PC-9 (cell line): ENCODE results near the gene STAB2. TPM values are rescaled to one million over a fixed set of nuclear protein-coding genes. Genes with fewer than 3 reads are reported as not detected.

Source experiments
- BruUV-seq: library from RNA; stranded (reverse); fragments of 400-500 nt; replicated peaks from 2 replicates; lab custom pipeline; 2021; lab: Mats Ljungman, UMichigan
- CTCF ChIA-PET: fragments of 300-600 bp; sonication (Branson Sonifier 250); formaldehyde crosslinking; loops from one replicate; lab custom pipeline; 2022; ENCODE audit warnings: antibody characterized with exemption; lab: Charles Lee
- POLR2A ChIA-PET: fragments of 300-600 bp; sonication (Branson Sonifier 250); formaldehyde crosslinking; loops from one replicate; lab custom pipeline; 2022; ENCODE audit warnings: antibody characterized with exemption; ENCODE audit not compliant: unreplicated experiment; lab: Charles Lee
- DNase-seq, 2 experiments: peaks; one replicate each; pipeline versions ENCODE4 v3.0.0 to v3.0.0-alpha.2; 2015 to 2022; ENCODE audit warnings: mixed read lengths in 1 of 2
- H2AFZ ChIP-seq: fragments of 200-600 bp; sonication (generic); 2 replicates; pipeline ENCODE4 v1.8.1; 2017; ENCODE audit warnings: antibody characterized with exemption
- H3F3A ChIP-seq: fragments of 200-600 bp; sonication (generic); 2 replicates; pipeline ENCODE4 v1.8.1; 2017; ENCODE audit warnings: antibody characterized with exemption, mild to moderate bottlenecking, low read depth; ENCODE audit not compliant: insufficient read depth
- H3K27ac ChIP-seq: fragments of 200-600 bp; sonication (generic); 2 replicates; pipeline ENCODE4 v1.6.1; 2016; ENCODE audit warnings: mixed run types
- H3K27me3 ChIP-seq: fragments of 200-600 bp; sonication (generic); 2 replicates; pipeline ENCODE4 v1.6.1; 2016; ENCODE audit warnings: low read depth, mixed run types; ENCODE audit not compliant: insufficient read depth
- H3K36me3 ChIP-seq: fragments of 200-600 bp; sonication (generic); 2 replicates; pipeline ENCODE4 v1.6.1; 2016; ENCODE audit warnings: low read depth, mixed run types
- H3K4me1 ChIP-seq: fragments of 200-600 bp; sonication (generic); replicated peaks from 2 replicates; pipeline ENCODE4 v1.6.1; 2016; ENCODE audit warnings: mixed run types; ENCODE audit not compliant: insufficient read depth
- H3K4me2 ChIP-seq: fragments of 200-600 bp; sonication (generic); 2 replicates; pipeline ENCODE4 v1.6.1; 2017; ENCODE audit warnings: mixed run types
- H3K4me3 ChIP-seq: fragments of 200-600 bp; sonication (generic); 2 replicates; pipeline ENCODE4 v1.6.1; 2016; ENCODE audit warnings: mixed run types
- H3K79me2 ChIP-seq: fragments of 200-600 bp; sonication (generic); 2 replicates; pipeline ENCODE4 v1.6.1; 2017; ENCODE audit warnings: low read depth, mixed run types
- H3K9me2 ChIP-seq: fragments of 200-600 bp; sonication (generic); 2 replicates; pipeline ENCODE4 v1.8.1; 2017; ENCODE audit warnings: mild to moderate bottlenecking; ENCODE audit not compliant: insufficient read depth
- H3K9me3 ChIP-seq: fragments of 200-600 bp; sonication (generic); 2 replicates; pipeline ENCODE4 v1.8.1; 2016; ENCODE audit warnings: low read depth; ENCODE audit not compliant: insufficient read depth
- H4K20me1 ChIP-seq: fragments of 200-600 bp; sonication (generic); 2 replicates; pipeline ENCODE4 v1.8.1; 2017; ENCODE audit not compliant: insufficient read depth
- CTCF ChIP-seq: fragments of 200-600 bp; sonication (generic); conservative IDR thresholded peaks from 2 replicates; pipeline ENCODE4 v1.6.1; 2017; ENCODE audit warnings: mixed run types, antibody characterized with exemption, mild to moderate bottlenecking, moderate library complexity
- EZH2 ChIP-seq: fragments of 200-600 bp; sonication (generic); IDR thresholded peaks from 2 replicates; pipeline ENCODE4 v1.8.0; 2017; ENCODE audit warnings: antibody characterized with exemption, low read depth
- intact Hi-C: fragments of 100-400 bp; cut with micrococcal nuclease; formaldehyde crosslinking; loops from one replicate; pipeline ENCODE4 v1.10.0; 2022; ENCODE audit not compliant: unreplicated experiment
- total RNA-seq: library from RNA; stranded (reverse); gene quantifications from 2 replicates; pipeline ENCODE4 v1.2.3, GENCODE V29; 2021

STAB2 gene
- total RNA-seq, 1 experiment from 2014 or later: not detected

DNA sequence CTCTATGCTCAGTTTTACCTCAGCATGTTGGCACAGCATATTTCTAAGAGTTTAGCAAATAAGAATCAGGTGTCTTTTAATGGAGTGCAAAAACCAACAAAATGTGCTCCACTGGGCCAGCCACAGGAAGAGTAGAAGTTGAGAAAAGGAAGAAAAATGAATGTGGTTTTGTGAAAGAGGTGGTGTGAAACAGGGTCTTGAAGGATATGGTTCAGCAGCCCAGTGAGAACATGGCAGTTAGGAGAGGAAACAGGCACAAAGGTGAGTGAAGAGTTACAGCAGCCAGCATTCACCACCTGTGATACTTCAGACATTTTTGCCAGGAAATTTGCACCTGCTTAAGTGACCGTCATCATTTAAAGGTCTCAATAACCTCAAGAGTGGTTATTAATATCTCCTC is 2.4 kb downstream of the STAB2 start:
- Histone ChIP-seq H2AFZ (no peak overlapping the region), H4K20me1 (no peaks in the 10 kb centered on the region), H3K27ac (no peak overlapping the region), H3K9me2 (peaks cover 2% of the 10 kb centered on the region; the same call in 1 of the 2 replicates), H3K79me2 (no peaks in the 10 kb centered on the region), H3K27me3 (peaks cover 26% of the 10 kb centered on the region; the same call in 1 of the 2 replicates), H3K4me2 (no peak overlapping the region), H3K9me3 (peaks cover 3% of the 10 kb centered on the region; the same call in 1 of the 2 replicates), H3F3A (no peaks in the 10 kb centered on the region), H3K4me1 (no peaks in the 10 kb centered on the region), H3K36me3 (no peaks in the 10 kb centered on the region), H3K4me3 (no peak overlapping the region)
- intact Hi-C loops: no loop called here
- ChIA-PET CTCF (no interaction called here), POLR2A (no interaction called here)
- BruUV-seq: no TSS peak
- TF ChIP-seq CTCF (no peak), EZH2 (no peak)
- no peak for DNase-seq

- peaks cover 3% of the 10 kb centered on the region; the same call in 1 of the 2 replicates for H3K9me3 ChIP-seq
- TF ChIP-seq EZH2: no peak
- no peak for TF ChIP-seq CTCF
- H3K79me2 ChIP-seq: no peaks in the 10 kb centered on the region
- no peaks in the 10 kb centered on the region for H4K20me1 ChIP-seq
- H3K4me3 ChIP-seq: no peak overlapping the region
- H3K4me1 ChIP-seq: no peaks in the 10 kb centered on the region
- intact Hi-C loops: no loop called here
- peaks cover 5% of the 10 kb centered on the region; the same call in 1 of the 2 replicates for H3K9me2 ChIP-seq
- DNase-seq: no peak
- H3K27me3 ChIP-seq: peaks cover 29% of the 10 kb centered on the region; the same call in 1 of the 2 replicates
- ChIA-PET POLR2A (no interaction called here), CTCF (no interaction called here)
- H2AFZ ChIP-seq: no peak overlapping the region
- no peak overlapping the region for H3K4me2 ChIP-seq
- no peaks in the 10 kb centered on the region for H3K36me3 ChIP-seq
- no peak overlapping the region for H3K27ac ChIP-seq
- H3F3A ChIP-seq: no peaks in the 10 kb centered on the region
- no TSS peak for BruUV-seq
Observed at GRCh38 chr12:103590271-103590670, 3.2 kb downstream of the STAB2 start.

DNA sequence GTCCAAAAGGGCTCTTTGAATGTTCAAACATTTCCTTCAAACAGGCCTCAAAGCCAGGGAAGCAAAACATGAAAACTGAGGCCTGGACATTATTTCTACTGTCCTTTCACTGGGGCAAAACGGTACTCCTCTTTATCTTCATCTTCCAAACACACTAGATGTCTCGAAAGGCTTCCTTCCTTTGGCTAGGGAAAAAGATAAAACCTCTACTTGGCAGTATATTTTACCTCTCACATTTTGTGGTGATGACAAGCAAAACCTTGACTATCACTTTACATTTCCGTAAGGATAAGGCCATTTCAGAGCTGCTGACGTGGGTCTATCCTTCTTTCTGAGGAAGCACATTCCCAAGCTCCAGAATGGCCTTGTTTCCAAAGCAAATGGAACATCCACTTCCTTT is 9.9 kb downstream of the STAB2 start:
- peaks cover 5% of the 10 kb centered on the region; the same call in 1 of the 2 replicates for H3K9me2 ChIP-seq
- CTCF ChIA-PET: no interaction called here
- intact Hi-C loops: no loop called here

More for the DNA sequence above, 9.9 kb downstream of the STAB2 start:
- Histone ChIP-seq H4K20me1 (no peaks in the 10 kb centered on the region), H3K4me2 (no peak overlapping the region), H3K36me3 (no peaks in the 10 kb centered on the region), H3K4me3 (no peak overlapping the region), H3F3A (no peaks in the 10 kb centered on the region), H3K27me3 (peaks cover 30% of the 10 kb centered on the region; the same call in 1 of the 2 replicates), H3K4me1 (no peaks in the 10 kb centered on the region), H3K79me2 (no peaks in the 10 kb centered on the region), H3K27ac (no peak overlapping the region), H2AFZ (no peak overlapping the region), H3K9me3 (peaks cover 3% of the 10 kb centered on the region; the same call in 1 of the 2 replicates)
- POLR2A ChIA-PET: no interaction called here
- DNase-seq: no peak
- no TSS peak for BruUV-seq
- TF ChIP-seq CTCF: no peak
- no peak for TF ChIP-seq EZH2
